KOPT-K1 (cell line): ENCODE data around the gene MRPL33.

Source experiments
- H3K27ac ChIP-seq: fragments of 200-600 bp; sonication (generic); 2 replicates; pipeline ENCODE4 v1.5.1; 2016; ENCODE audit warnings: antibody characterized with exemption, mild to moderate bottlenecking, low read depth, low read length; ENCODE audit not compliant: poor library complexity, severe bottlenecking
- H3K36me3 ChIP-seq: fragments of 200-600 bp; sonication (generic); 2 replicates; pipeline ENCODE4 v1.5.1; 2017; ENCODE audit warnings: antibody characterized with exemption, mild to moderate bottlenecking, low read length, moderate library complexity; ENCODE audit not compliant: insufficient read depth
- H3K9me3 ChIP-seq: fragments of 200-600 bp; sonication (generic); 2 replicates; pipeline ENCODE4 v1.5.1; 2017; ENCODE audit warnings: antibody characterized with exemption, low read length, mild to moderate bottlenecking; ENCODE audit not compliant: insufficient read depth, poor library complexity, severe bottlenecking

MRPL33 gene

DNA sequence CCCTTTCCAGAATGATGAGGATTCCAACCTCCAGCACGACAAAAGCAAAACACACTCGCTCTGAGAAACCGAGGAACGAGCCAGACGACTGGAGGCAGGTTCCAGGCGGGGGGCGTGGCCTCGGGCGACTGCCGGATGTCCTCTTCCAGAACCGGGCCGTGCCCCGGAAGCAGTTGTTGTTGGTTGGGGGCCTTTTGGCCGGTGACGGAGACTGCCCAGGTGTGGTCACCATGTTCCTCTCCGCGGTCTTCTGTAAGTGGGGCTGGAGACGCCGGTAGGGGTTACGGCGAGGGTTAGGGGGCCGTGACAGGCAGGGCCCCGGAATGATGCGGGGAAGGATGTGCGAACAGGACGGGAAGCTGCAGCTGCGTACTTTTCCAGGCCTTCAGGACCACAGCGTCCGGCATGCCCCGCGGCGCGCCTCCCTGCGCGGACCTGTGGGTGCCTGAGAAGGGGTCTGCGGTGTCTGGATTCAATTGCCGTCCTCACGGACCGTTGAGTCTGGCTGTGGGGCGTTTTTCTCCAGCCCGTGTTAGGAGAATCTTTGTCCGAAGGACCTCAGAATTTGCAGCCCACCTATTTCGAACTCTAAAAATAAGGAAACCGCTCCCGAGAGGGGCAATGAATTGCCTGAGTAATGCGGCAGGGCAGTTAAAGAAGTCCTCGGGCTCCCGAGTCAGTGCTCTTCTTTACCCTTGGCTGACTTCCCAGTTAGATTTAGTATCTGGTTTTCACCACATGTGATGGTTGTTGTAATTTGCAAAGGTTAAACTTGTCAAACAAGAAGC, at the start of gene MRPL33:
MRPL33 (plus strand) TSS at position 172 of the 788 bp plus-strand sequence; CDS start at position 231, 59 bp downstream.
- Histone ChIP-seq H3K36me3 (peaks cover 30% of the 10 kb centered on the region), H3K9me3 (no peaks in the 10 kb centered on the region), H3K27ac (peak within 1 kb of the TSS; percentile 75)

DNA sequence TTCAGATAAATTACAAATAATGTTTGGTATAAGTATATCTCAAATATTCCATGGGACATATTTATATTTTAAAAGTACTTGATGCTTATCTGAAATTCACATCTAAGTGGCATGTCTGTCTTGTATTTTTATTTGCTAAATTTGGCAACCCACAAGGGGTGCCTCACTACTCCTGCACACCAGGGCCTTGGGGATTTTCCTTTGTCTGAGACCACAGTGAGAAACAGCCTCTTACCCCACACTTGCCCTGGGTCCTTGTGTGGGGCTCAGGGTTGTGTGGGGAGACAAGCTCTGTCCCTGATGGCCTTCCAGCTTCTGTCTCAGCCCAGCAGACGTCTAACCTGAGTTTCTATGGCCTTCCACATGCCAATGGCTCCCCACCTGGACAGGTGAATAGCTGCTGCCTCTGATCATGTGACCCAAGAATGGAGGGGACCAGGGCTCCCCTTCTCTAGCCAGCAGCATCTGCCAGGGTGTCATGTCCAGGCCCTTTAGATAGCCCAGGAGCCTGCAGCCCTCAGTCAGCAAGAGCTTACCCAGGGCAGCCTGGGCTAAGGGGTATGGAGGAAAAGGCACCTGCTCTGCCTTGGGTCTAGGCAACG, 49.5 kb upstream of the MRPL33 start:
- no peak overlapping the region for H3K27ac ChIP-seq
- H3K36me3 ChIP-seq: no peaks in the 10 kb centered on the region
- H3K9me3 ChIP-seq: no peaks in the 10 kb centered on the region

DNA sequence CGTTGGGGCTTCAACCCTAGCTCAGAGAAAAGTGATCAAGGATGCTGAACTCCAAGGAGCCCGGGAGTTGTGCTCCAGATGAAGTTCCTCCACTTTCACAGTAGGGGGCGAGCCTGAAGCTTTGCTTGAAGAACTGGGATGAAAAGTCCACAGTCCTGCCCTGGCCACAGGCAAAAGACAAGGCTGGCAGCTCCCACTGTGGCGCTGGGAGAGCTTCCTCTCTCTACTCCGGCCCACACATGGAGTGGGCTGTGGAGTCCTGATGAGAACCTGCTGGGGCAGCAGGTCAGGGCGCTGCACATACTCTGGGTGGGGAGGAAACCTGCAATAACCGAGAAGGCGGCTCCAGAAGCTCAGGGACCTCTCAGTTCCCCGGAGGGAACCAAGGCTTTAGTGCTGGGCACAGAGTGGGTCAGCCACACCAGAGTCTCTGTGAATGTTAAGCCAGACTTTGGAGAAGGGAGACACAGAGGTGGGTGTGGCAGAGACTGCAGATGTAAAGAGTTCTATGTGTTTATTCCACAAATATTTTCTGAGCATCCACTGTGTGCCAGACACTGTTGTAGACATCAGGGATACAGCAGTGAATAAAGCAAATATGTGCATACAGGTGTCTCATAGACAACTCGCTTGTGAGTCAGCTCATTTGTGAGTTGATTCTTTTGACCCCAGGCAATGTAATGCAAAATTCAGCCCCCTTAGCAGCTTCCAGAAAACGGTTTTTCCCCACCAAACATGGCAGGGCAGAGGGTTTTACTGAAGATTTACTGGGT, 48.0 kb upstream of the MRPL33 start:
- no peaks in the 10 kb centered on the region for H3K36me3 ChIP-seq
- H3K27ac ChIP-seq: no peak overlapping the region
- H3K9me3 ChIP-seq: no peaks in the 10 kb centered on the region

DNA sequence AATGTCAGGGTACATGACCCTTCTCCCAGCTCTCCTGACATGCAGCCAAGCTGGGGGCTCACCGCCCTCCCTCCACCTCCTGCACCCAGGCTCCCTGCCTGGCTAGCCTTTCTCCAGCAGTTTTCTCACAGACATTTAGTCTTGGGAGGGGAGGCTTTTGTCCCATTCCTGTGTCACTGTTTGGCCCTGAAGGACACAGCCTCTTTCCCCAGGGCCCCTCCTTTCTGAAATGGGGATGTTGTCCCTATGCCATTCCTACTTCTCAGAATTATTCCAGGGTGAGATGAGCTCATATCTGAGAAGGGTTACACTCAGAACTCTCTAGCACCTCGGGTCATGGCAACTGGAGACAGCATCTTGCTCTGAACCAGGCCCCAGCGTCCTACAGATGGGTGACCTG, 47.3 kb upstream of the MRPL33 start:
- no peak overlapping the region for H3K27ac ChIP-seq
- H3K36me3 ChIP-seq: no peaks in the 10 kb centered on the region
- H3K9me3 ChIP-seq: no peaks in the 10 kb centered on the region

DNA sequence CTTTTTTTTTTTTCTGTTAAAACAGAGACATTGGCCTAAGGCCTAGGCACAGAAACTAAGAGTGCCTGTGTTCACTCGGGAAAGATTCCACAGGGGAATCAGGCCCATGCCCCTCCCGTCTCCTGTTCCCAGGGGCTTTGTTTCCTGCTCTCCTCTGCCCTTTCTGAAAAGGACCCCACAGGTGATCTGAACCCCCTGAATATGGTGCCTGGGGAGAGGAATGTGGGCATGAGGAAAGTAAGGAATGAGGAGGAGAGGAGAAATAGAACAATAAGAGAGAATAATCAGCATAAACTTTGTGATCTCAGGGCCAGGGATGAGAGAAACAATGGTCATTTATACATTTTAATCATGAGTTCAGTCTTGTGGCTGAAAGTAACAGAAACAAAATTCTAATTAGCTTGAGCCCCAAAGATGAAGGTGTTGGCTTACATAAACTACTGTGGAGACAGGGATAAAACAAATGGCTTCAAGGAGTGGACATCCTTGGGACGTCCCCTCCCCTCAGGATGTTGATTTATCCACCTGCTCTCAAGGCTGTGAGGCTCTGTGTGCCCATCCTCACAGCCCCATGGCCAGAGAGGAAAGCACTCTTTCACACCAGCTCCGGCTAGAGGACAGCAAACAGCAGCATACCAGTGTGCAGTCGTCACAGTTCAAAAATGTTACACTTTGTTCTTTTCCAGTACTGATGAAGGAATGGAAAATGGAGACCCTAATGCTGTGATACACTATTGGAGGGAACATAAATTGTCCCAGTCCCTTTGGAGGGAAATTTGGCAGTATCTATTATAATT, 46.4 kb upstream of the MRPL33 start:
- H3K27ac ChIP-seq: no peak overlapping the region
- H3K36me3 ChIP-seq: no peaks in the 10 kb centered on the region
- no peaks in the 10 kb centered on the region for H3K9me3 ChIP-seq

DNA sequence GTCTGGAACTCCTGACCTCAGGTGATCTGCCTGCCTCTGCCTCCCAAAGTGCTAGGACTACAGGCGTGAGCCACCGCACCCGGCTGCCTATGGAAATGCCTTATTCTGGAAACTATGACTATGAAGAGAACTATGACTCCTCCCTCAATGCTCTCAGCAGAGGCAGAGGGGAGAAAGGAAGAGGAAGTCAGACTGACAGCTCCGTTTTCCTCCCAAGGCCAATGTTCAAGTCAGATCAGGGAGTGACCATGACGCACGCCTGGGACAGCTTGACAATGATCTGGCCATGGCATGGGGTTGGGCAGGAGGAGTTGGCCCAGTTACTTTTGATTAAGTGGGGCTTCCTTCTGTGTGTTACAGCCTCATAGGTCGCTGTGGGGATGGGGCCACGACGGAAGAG, 44.3 kb upstream of the MRPL33 start:
- no peaks in the 10 kb centered on the region for H3K9me3 ChIP-seq
- H3K27ac ChIP-seq: no peak overlapping the region
- H3K36me3 ChIP-seq: no peaks in the 10 kb centered on the region

DNA sequence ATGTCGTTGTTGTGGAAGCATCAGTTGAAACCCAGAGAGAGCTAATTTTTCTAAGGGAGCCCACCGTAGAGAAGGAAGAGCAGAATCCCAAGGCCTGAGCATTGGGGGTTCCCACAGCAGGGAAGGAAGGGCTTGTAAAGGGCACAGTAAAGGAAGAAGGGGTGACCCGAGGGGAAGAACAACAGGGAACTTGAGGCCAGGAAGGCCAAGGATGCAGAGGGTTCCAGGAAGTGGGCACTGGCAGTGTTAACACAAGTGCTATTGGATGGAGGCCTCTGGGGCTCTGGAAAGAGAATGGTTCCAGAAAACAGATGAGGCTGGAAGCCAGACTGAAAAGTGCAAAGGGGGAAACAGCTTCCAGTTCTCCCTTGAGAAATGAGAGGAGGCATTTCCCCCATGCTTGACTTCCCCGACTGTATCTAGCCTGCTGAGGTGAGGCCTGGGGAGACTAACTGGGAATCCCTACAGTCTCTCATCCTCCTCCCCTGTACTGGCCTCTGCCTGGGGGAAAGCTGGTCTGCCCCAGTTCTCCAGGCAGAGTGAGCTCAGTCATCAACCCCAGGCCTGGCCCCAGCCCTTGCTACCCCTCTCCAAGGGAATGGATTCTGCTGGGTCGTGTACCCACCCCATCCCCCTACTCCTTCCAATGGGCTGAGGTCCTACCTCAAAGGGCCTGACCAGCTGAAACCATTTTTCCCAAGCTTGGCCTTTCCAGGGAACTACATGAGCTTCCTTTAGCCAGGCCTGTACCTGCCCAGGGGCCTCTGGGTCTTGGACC, 43.2 kb upstream of the MRPL33 start:
- no peak overlapping the region for H3K27ac ChIP-seq
- no peaks in the 10 kb centered on the region for H3K9me3 ChIP-seq
- no peaks in the 10 kb centered on the region for H3K36me3 ChIP-seq

DNA sequence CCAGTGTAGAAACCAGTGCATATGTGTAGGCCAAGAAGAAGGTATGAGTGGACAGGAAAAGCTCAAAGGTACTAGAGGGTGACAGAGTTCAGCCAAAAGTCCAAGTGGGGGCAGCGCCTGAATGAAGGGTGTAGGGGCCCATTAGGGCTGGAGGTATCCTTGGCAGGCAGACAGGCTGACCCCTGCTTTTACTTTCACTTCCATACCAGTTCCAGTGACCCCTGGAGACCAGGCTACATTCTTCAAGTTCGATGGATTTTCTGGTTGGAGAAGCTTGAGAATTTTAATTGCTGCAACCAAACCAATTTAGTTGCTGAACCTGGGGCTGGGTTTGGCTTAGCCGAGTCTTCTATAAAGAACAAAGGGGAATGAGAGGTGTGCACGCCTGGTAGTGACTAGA, 42.3 kb upstream of the MRPL33 start:
- Histone ChIP-seq H3K9me3 (no peaks in the 10 kb centered on the region), H3K36me3 (no peaks in the 10 kb centered on the region), H3K27ac (no peak overlapping the region)

DNA sequence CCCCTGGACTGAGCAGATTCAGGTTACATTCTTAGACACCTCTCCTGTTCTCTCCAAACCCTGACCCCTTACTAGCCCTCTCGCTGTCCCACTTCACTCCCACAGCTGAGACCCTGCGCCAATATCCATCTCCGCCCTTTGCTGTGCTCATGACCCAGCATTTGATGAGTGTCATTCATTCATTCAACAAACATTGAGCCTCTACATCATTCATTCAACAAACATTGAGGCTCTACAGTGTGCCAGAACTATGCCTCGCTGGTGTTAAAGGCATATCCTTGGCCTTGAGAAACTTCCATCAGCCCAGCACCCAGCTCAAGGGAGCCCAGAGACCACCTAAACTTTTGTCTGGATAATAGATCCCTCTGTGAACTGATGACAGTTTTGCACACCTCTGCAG, 41.9 kb upstream of the MRPL33 start:
- Histone ChIP-seq H3K36me3 (no peaks in the 10 kb centered on the region), H3K9me3 (no peaks in the 10 kb centered on the region), H3K27ac (no peak overlapping the region)

DNA sequence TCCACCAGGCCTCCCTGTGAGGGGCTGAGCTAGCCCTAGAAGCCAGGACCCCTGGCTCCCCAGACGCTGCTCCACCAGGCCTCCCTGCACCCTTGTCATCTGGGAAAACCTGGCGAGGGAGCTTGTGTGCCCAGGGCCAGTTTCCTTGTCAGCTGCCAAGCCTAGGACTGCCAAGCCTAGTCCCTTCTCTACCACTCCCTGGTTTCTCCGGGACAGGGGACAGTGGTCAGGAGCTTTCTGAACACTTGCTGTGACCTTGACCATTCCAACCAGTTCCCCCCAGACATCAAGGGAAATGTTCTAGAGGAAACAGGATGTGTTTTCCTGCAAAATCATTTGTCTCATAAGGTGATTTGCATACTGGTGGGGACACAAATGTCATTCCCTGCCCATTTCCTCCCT, 41.3 kb upstream of the MRPL33 start:
- no peak overlapping the region for H3K27ac ChIP-seq
- H3K36me3 ChIP-seq: no peaks in the 10 kb centered on the region
- no peaks in the 10 kb centered on the region for H3K9me3 ChIP-seq

DNA sequence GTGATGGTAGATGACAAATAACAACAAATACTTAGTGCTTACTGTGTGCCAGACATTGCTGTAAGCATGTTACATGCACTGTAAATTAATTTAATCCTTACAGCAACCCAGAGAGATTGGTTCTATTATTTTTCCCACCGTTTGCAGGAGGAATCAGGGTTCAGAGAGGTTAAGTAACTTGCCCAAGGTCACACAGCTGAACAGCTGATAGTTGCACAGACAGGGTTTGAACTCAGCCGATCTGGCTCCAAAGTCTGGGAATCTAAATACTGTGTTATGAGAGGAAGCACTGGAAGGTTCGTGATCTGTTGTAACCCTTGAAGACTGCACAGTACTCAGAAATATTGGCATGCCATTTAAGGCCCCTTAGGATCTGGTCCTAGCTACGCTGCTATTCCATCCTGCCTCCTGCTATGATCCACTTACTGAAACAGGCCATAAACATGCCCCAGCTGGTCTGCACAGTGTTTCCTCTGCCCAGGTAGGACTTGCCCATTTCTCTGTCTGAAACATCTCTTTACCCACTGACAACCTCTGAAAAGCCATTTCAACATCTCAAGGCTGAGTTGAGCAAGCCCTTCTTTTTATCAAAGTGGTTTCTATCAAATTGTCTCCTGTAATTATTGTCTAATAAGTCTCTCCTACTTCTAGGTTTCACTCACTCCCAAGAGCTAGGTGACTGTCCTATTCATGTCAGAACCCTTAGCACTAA, 40.4 kb upstream of the MRPL33 start:
- no peaks in the 10 kb centered on the region for H3K9me3 ChIP-seq
- H3K27ac ChIP-seq: no peak overlapping the region
- H3K36me3 ChIP-seq: no peaks in the 10 kb centered on the region

DNA sequence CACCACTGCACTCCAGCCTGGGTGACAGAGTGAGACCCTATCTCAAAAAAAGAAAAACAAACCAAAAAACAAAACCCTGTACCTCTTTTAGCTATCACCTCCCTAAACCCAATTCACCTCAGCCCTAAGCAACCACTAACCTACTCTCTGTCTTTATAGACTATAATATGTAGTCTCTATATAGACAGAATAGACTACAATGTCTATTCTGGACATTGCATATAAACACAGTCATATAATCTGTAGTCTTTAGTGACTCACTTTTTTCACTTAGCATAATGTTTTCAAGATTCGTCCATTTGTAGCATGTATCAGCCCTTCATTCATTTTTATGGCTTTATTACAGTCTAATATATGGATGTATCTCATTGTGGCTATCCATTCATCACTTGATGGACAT, 37.2 kb upstream of the MRPL33 start:
- no peaks in the 10 kb centered on the region for H3K9me3 ChIP-seq
- no peaks in the 10 kb centered on the region for H3K36me3 ChIP-seq
- H3K27ac ChIP-seq: no peak overlapping the region

DNA sequence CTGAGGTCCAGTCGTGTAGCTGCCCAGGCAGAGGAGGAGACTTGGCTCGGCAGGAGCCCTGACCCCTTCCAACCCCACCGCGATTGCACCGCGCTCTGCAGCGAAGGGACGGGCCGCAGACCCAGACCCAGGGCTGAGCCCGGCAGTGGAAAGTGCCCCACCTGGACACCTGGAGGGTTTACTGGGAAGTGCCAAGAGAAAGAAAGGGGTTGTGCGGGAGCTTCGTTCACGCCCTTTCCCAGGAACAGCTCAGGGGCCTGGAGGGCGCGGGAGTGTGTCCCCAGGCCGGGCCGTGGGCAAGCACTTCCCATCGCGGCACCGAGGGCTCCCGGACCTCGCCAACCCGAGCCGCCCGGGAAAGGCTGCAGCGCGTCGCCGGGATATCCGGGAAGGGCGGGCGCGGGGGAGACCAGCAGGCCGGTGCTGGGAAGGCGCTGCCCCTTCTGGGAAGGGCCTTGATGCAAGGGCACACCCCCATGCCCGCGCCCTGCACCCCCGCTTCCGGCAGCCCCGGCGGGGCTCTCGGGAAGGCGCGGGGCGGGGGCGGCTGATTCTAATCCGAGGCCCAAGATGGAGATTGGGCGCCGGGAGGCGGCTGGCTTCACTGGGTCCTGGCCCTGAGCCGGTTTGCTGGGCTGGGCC, 36.1 kb upstream of the MRPL33 start:
- H3K9me3 ChIP-seq: no peaks in the 10 kb centered on the region
- H3K27ac ChIP-seq: no peak overlapping the region
- H3K36me3 ChIP-seq: no peaks in the 10 kb centered on the region
